GM23338 (cell line): ENCODE measurements around the gene SETBP1. TPM values are rescaled to one million over a fixed set of nuclear protein-coding genes. Genes with fewer than 3 reads are reported as not detected.

Experiments used
- ATAC-seq: fragments of 200-7000 bp; cut with Tn5 transposase; 3 replicates; pipeline ENCODE4 v1.9.1; 2020
- DNase-seq: peaks from one replicate; pipeline ENCODE4 v3.0.0-alpha.2; 2015; ENCODE audit warnings: low spot score
- H2AFZ ChIP-seq: fragments of 200-600 bp; sonication (generic); 2 replicates; pipeline ENCODE4 v1.8.0; 2016; ENCODE audit warnings: antibody characterized with exemption, mild to moderate bottlenecking, moderate library complexity
- H3F3A ChIP-seq: fragments of 200-600 bp; sonication (generic); replicated peaks from 2 replicates; pipeline ENCODE4 v1.8.0; 2017; ENCODE audit warnings: antibody characterized with exemption, mixed run types, low read depth
- H3K27ac ChIP-seq: fragments of 200-600 bp; sonication (generic); 2 replicates; pipeline ENCODE4 v1.6.1; 2016; ENCODE audit warnings: low read depth
- H3K27me3 ChIP-seq: fragments of 200-600 bp; sonication (generic); 2 replicates; pipeline ENCODE4 v1.8.0; 2016; ENCODE audit warnings: mild to moderate bottlenecking, mixed run types, moderate library complexity; ENCODE audit not compliant: insufficient read depth
- H3K36me3 ChIP-seq: fragments of 200-600 bp; sonication (generic); 2 replicates; pipeline ENCODE4 v1.8.0; 2016; ENCODE audit warnings: mild to moderate bottlenecking; ENCODE audit not compliant: insufficient read depth
- H3K4me1 ChIP-seq: fragments of 200-600 bp; sonication (generic); 2 replicates; pipeline ENCODE4 v1.8.0; 2016; ENCODE audit warnings: mild to moderate bottlenecking, moderate library complexity; ENCODE audit not compliant: insufficient read depth
- H3K4me2 ChIP-seq: fragments of 200-600 bp; sonication (generic); 2 replicates; pipeline ENCODE4 v1.7.1; 2017; ENCODE audit warnings: mixed run types
- H3K4me3 ChIP-seq: fragments of 200-600 bp; sonication (generic); 2 replicates; pipeline ENCODE4 v1.6.1; 2016; ENCODE audit warnings: mixed run types
- H3K79me2 ChIP-seq: fragments of 200-600 bp; sonication (generic); replicated peaks from 2 replicates; pipeline ENCODE4 v1.8.0; 2017; ENCODE audit warnings: mild to moderate bottlenecking; ENCODE audit not compliant: insufficient read depth
- H3K9me2 ChIP-seq: fragments of 200-600 bp; sonication (generic); 2 replicates; pipeline ENCODE4 v1.8.0; 2017; ENCODE audit not compliant: insufficient read depth
- H4K20me1 ChIP-seq: fragments of 200-600 bp; sonication (generic); replicated peaks from 2 replicates; pipeline ENCODE4 v1.8.0; 2017; ENCODE audit warnings: mild to moderate bottlenecking; ENCODE audit not compliant: insufficient read depth
- H3K27ac Mint-ChIP-seq: 2 replicates; pipeline ENCODE4 v1.8.0; 2020; ENCODE audit warnings: inconsistent platforms, mild to moderate bottlenecking, moderate library complexity, mixed read lengths
- H3K27me3 Mint-ChIP-seq: 3 replicates; pipeline ENCODE4 v1.8.0; 2022; ENCODE audit warnings: low read depth, mild to moderate bottlenecking, moderate library complexity, mixed read lengths, inconsistent platforms; ENCODE audit not compliant: insufficient read depth, poor library complexity
- H3K36me3 Mint-ChIP-seq: 3 replicates; pipeline ENCODE4 v1.8.0; 2021; ENCODE audit warnings: low read depth, mild to moderate bottlenecking, inconsistent platforms, moderate library complexity, mixed read lengths
- H3K4me1 Mint-ChIP-seq: 3 replicates; pipeline ENCODE4 v1.8.0; 2020; ENCODE audit warnings: mild to moderate bottlenecking, inconsistent platforms, mixed read lengths
- H3K4me3 Mint-ChIP-seq: 3 replicates; pipeline ENCODE4 v1.8.0; 2021; ENCODE audit warnings: moderate library complexity, mild to moderate bottlenecking, inconsistent platforms, mixed read lengths
- H3K9me3 Mint-ChIP-seq: 3 replicates; pipeline ENCODE4 v1.8.0; 2020; ENCODE audit warnings: moderate library complexity, mild to moderate bottlenecking, inconsistent platforms, mixed read lengths
- CREB1 ChIP-seq: fragments of 250-450 bp; sonication (Bioruptor Pico); IDR thresholded peaks from 2 replicates; pipeline ENCODE4 v1.5.0; 2020; ENCODE audit warnings: low read depth, mild to moderate bottlenecking, moderate library complexity
- EZH2 ChIP-seq: fragments of 200-600 bp; sonication (generic); IDR thresholded peaks from one replicate; pipeline ENCODE4 v1.8.0; 2017; ENCODE audit warnings: antibody characterized with exemption, mild to moderate bottlenecking, low read depth; ENCODE audit not compliant: unreplicated experiment
- EZH2phosphoT487 ChIP-seq: fragments of 200-600 bp; sonication (generic); IDR thresholded peaks from one replicate; pipeline ENCODE4 v1.8.1; 2018; ENCODE audit warnings: antibody characterized with exemption; ENCODE audit not compliant: unreplicated experiment
- JUNB ChIP-seq: IDR thresholded peaks from one replicate; pipeline ENCODE4 v1.6.1; 2016; ENCODE audit warnings: antibody characterized with exemption; ENCODE audit not compliant: unreplicated experiment
- NANOG ChIP-seq: IDR thresholded peaks from 2 replicates; pipeline ENCODE4 v1.6.1; 2016; ENCODE audit warnings: antibody characterized with exemption, borderline replicate concordance
- STAT1 ChIP-seq: IDR thresholded peaks from one replicate; pipeline ENCODE4 v1.6.1; 2016; ENCODE audit warnings: antibody characterized with exemption; ENCODE audit not compliant: unreplicated experiment
- ZNF114 ChIP-seq: fragments of 250-450 bp; sonication (Bioruptor Pico); IDR thresholded peaks from 2 replicates; pipeline ENCODE4 v1.5.0; 2020; ENCODE audit warnings: mild to moderate bottlenecking, moderate library complexity
- ZNF331 ChIP-seq: fragments of 250-450 bp; sonication (Bioruptor Pico); IDR thresholded peaks from 2 replicates; pipeline ENCODE4 v1.5.0; 2020; ENCODE audit warnings: low read depth, mild to moderate bottlenecking, moderate library complexity
- polyA plus RNA-seq: library from polyadenylated mRNA; unstranded; fragments of >200 nt; fragmentation: Nextera tagmentation; extraction: Ambion mirVana; gene quantifications from 2 replicates; pipeline ENCODE4 v1.2.1, GENCODE V29; 2016
- total RNA-seq: library from RNA; depleted of rRNA; stranded (reverse); fragments of >200 nt; shearing (Covaris generic); gene quantifications from 2 replicates; pipeline ENCODE4 v1.2.3, GENCODE V29; 2014
- TF ChIP-seq, protein P1 (sequence below): IDR thresholded peaks from 2 replicates; pipeline ENCODE4 v1.6.1; 2016; ENCODE audit warnings: antibody characterized with exemption
- TF ChIP-seq, protein P2 (sequence below): IDR thresholded peaks from one replicate; pipeline ENCODE4 v1.6.1; 2018; ENCODE audit warnings: antibody characterized with exemption; ENCODE audit not compliant: unreplicated experiment

Gene SETBP1
- total and polyA plus RNA-seq, 2 experiments from 2014 or later, result 1.6 to 5.5 TPM

DNA sequence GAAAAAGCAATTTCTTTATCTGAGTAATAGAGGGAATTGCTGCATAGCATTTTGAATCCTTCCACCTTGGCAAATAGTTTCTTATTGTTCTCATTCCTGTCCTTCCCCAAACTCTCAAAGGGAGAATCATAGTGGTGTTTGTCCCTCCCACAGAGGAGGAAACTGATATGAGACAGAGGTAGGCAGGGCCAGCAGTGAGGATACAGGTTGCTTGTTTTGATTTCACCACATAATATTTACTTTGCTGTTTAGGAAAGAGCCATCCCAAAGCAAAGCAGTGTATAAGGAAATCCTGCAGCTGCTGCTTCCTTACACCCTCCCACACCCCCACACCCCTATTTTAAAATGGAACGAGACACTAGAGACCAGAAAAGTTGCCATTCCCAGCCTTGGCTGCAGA, 195.3 kb downstream of the SETBP1 start:
- no peak for TF ChIP-seq ZNF331 (CRISPR knock-in tag)
- TF ChIP-seq STAT1, result no peak
- TF ChIP-seq EZH2, result no peak
- TF ChIP-seq, protein P1, sequence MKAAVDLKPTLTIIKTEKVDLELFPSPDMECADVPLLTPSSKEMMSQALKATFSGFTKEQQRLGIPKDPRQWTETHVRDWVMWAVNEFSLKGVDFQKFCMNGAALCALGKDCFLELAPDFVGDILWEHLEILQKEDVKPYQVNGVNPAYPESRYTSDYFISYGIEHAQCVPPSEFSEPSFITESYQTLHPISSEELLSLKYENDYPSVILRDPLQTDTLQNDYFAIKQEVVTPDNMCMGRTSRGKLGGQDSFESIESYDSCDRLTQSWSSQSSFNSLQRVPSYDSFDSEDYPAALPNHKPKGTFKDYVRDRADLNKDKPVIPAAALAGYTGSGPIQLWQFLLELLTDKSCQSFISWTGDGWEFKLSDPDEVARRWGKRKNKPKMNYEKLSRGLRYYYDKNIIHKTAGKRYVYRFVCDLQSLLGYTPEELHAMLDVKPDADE, result no peak
- TF ChIP-seq ZNF114 (CRISPR knock-in tag), result no peak
- Histone ChIP-seq H3K4me1 (no peaks in the 10 kb centered on the region), H3K36me3 (no peaks in the 10 kb centered on the region), H3K27ac (no peak overlapping the region), H3K27me3 (no peaks in the 10 kb centered on the region), H4K20me1 (no peaks in the 10 kb centered on the region), H2AFZ (no peak overlapping the region), H3K9me2 (peaks cover 15% of the 10 kb centered on the region; the same call in 1 of the 2 replicates), H3K79me2 (no peaks in the 10 kb centered on the region), H3K4me3 (no peak overlapping the region), H3K4me2 (no peak overlapping the region), H3F3A (no peaks in the 10 kb centered on the region)
- Mint-ChIP-seq H3K4me1 (peaks cover under 1% of the 10 kb centered on the region; the same call in 2 of the 3 replicates), H3K27ac (no peak overlapping the region), H3K9me3 (peaks cover 9% of the 10 kb centered on the region), H3K4me3 (no peak overlapping the region), H3K27me3 (peaks cover 9% of the 10 kb centered on the region), H3K36me3 (peaks cover 5% of the 10 kb centered on the region; the same call in 1 of the 3 replicates)
- ATAC-seq (no peak), DNase-seq (no peak)

GRCh38 chr18:44876755-44877154, 196.1 kb downstream of the SETBP1 start:
- no peaks in the 10 kb centered on the region for H3F3A ChIP-seq
- H3K4me3 ChIP-seq, result no peak overlapping the region
- no peaks in the 10 kb centered on the region for H4K20me1 ChIP-seq
- H3K79me2 ChIP-seq, result no peaks in the 10 kb centered on the region
- peaks cover 7% of the 10 kb centered on the region; the same call in 1 of the 2 replicates for H3K4me1 ChIP-seq
- Mint-ChIP-seq H3K27me3 (peaks cover 9% of the 10 kb centered on the region), H3K27ac (no peak overlapping the region), H3K9me3 (peaks cover 9% of the 10 kb centered on the region), H3K4me3 (no peak overlapping the region), H3K4me1 (peaks cover 8% of the 10 kb centered on the region), H3K36me3 (peaks cover 5% of the 10 kb centered on the region; the same call in 1 of the 3 replicates)
- no peak overlapping the region for H2AFZ ChIP-seq
- no peak overlapping the region for H3K4me2 ChIP-seq
- no peaks in the 10 kb centered on the region for H3K27me3 ChIP-seq
- no peaks in the 10 kb centered on the region for H3K36me3 ChIP-seq
- H3K9me2 ChIP-seq, result peaks cover 15% of the 10 kb centered on the region; the same call in 1 of the 2 replicates
- DNase-seq (no peak), ATAC-seq (no peak)
- no peak overlapping the region for H3K27ac ChIP-seq
- TF ChIP-seq EZH2 (no peak), CREB1 (CRISPR knock-in tag) (no peak), EZH2phosphoT487 (no peak), JUNB (no peak), NANOG (no peak), ZNF114 (CRISPR knock-in tag) (no peak)
- TF ChIP-seq, protein P1, result no peak
- TF ChIP-seq, protein P2, sequence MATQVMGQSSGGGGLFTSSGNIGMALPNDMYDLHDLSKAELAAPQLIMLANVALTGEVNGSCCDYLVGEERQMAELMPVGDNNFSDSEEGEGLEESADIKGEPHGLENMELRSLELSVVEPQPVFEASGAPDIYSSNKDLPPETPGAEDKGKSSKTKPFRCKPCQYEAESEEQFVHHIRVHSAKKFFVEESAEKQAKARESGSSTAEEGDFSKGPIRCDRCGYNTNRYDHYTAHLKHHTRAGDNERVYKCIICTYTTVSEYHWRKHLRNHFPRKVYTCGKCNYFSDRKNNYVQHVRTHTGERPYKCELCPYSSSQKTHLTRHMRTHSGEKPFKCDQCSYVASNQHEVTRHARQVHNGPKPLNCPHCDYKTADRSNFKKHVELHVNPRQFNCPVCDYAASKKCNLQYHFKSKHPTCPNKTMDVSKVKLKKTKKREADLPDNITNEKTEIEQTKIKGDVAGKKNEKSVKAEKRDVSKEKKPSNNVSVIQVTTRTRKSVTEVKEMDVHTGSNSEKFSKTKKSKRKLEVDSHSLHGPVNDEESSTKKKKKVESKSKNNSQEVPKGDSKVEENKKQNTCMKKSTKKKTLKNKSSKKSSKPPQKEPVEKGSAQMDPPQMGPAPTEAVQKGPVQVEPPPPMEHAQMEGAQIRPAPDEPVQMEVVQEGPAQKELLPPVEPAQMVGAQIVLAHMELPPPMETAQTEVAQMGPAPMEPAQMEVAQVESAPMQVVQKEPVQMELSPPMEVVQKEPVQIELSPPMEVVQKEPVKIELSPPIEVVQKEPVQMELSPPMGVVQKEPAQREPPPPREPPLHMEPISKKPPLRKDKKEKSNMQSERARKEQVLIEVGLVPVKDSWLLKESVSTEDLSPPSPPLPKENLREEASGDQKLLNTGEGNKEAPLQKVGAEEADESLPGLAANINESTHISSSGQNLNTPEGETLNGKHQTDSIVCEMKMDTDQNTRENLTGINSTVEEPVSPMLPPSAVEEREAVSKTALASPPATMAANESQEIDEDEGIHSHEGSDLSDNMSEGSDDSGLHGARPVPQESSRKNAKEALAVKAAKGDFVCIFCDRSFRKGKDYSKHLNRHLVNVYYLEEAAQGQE, result no peak
